Endothelial cell of umbilical vein (primary cell): Measurements from ENCODE around the gene P2RY8. TPM values are rescaled to one million over a fixed set of nuclear protein-coding genes. Genes with fewer than 3 reads are reported as not detected.

Experiments used
- BruUV-seq: library from RNA; stranded (reverse); fragments of 400-500 nt; replicated peaks from 2 replicates; lab custom pipeline; 2021; lab: Mats Ljungman, UMichigan
- CTCF ChIA-PET: fragments of 300-600, 350-600 bp; sonication (Branson Sonifier 250); formaldehyde crosslinking; loops from one replicate; lab custom pipeline; 2021; ENCODE audit warnings: antibody characterized with exemption, inconsistent platforms; lab: Charles Lee
- POLR2A ChIA-PET: fragments of 300-600, 350-600 bp; sonication (Branson Sonifier 250); formaldehyde crosslinking; loops from one replicate; lab custom pipeline; 2021; ENCODE audit warnings: antibody characterized with exemption, inconsistent platforms; lab: Charles Lee
- DNase-seq: peaks from one replicate; pipeline ENCODE4 v3.0.0-alpha.2; 2011; ENCODE audit warnings: low read depth, low spot score
- FAIRE-seq: peaks from 2 replicates; lab custom pipeline; 2011; peaks lifted over from hg19 to GRCh38; lab: Jason Lieb, UNC
- H2AFZ ChIP-seq: 2 replicates; pipeline ENCODE4 v1.6.0; 2012; ENCODE audit warnings: low read depth, low read length, control low read depth, inconsistent platforms
- H3K27ac ChIP-seq: 2 replicates; pipeline ENCODE4 v1.5.1; 2011; ENCODE audit warnings: low read depth, mild to moderate bottlenecking, control low read depth, low read length, moderate library complexity; ENCODE audit not compliant: insufficient read depth
- H3K27me3 ChIP-seq, 2 experiments: 2 replicates each; pipeline versions ENCODE4 v1.6.0 to v1.6.1; 2011; ENCODE audit warnings: low read length in 2 of 2, mixed read lengths in 1 of 2; ENCODE audit not compliant: control insufficient read depth in 2 of 2, insufficient read depth in 2 of 2
- H3K36me3 ChIP-seq, 2 experiments: 2 replicates in 1 of 2; 3 replicates in 1 of 2; pipeline ENCODE4 v1.5.1; 2011; ENCODE audit warnings: low read length in 2 of 2, mild to moderate bottlenecking in 1 of 2, moderate library complexity in 1 of 2; ENCODE audit not compliant: control insufficient read depth in 2 of 2, insufficient read depth in 2 of 2; ENCODE audit errors: extremely low read depth in 1 of 2
- H3K4me1 ChIP-seq: 3 replicates; pipeline ENCODE4 v1.5.1; 2011; ENCODE audit warnings: mild to moderate bottlenecking, low read length; ENCODE audit not compliant: control insufficient read depth, insufficient read depth; ENCODE audit errors: extremely low read depth
- H3K4me2 ChIP-seq: 2 replicates; pipeline ENCODE4 v1.6.1; 2011; ENCODE audit warnings: low read length, control low read depth, mixed read lengths; ENCODE audit not compliant: insufficient read depth
- H3K4me3 ChIP-seq, 3 experiments: fragments of 200-600 bp in 1 of 3; sonication (generic), shearing (Covaris generic) in 1 of 3; replicated peaks in 1 of 3; 2 replicates each; pipeline ENCODE4 v1.5.1; 2011 to 2016; ENCODE audit warnings: control low read depth in 3 of 3, low read length in 3 of 3, mild to moderate bottlenecking in 2 of 3, inconsistent platforms in 1 of 3, low read depth in 1 of 3, moderate library complexity in 1 of 3; ENCODE audit not compliant: insufficient read depth in 1 of 3
- H3K79me2 ChIP-seq: 2 replicates; pipeline ENCODE4 v1.6.0; 2012; ENCODE audit warnings: low read length, inconsistent platforms; ENCODE audit not compliant: control insufficient read depth, insufficient read depth
- H3K9ac ChIP-seq: replicated peaks from 2 replicates; pipeline ENCODE3; 2011; ENCODE audit warnings: low read length, control low read depth; ENCODE audit not compliant: insufficient read depth; ENCODE audit errors: extremely low read depth
- H3K9me1 ChIP-seq: replicated peaks from 3 replicates; pipeline ENCODE4 v1.6.0; 2011; ENCODE audit warnings: mild to moderate bottlenecking, low read length; ENCODE audit not compliant: control insufficient read depth, insufficient read depth; ENCODE audit errors: extremely low read depth
- H3K9me3 ChIP-seq: replicated peaks from 2 replicates; pipeline ENCODE4 v1.5.1; 2012; ENCODE audit warnings: low read length, inconsistent platforms; ENCODE audit not compliant: control insufficient read depth, insufficient read depth
- H4K20me1 ChIP-seq: replicated peaks from 2 replicates; pipeline ENCODE3; 2011; ENCODE audit warnings: mild to moderate bottlenecking, low read length; ENCODE audit not compliant: control insufficient read depth, insufficient read depth; ENCODE audit errors: extremely low read depth
- EZH2 ChIP-seq: IDR thresholded peaks from 2 replicates; pipeline ENCODE4 v1.6.1; 2012; ENCODE audit warnings: borderline replicate concordance, low read depth, mild to moderate bottlenecking, moderate library complexity, low read length, inconsistent platforms; ENCODE audit not compliant: severe bottlenecking
- FOS ChIP-seq: IDR thresholded peaks from 2 replicates; pipeline ENCODE4 v1.6.1; 2011; ENCODE audit warnings: mild to moderate bottlenecking, low read length, moderate library complexity, borderline replicate concordance; ENCODE audit not compliant: insufficient read depth
- GATA2 ChIP-seq: IDR thresholded peaks from 2 replicates; pipeline ENCODE4 v1.7.0; 2011; ENCODE audit warnings: low read depth, mild to moderate bottlenecking, moderate library complexity, mixed read lengths, low read length; ENCODE audit not compliant: insufficient read length, insufficient read depth
- JUN ChIP-seq: IDR thresholded peaks from 2 replicates; pipeline ENCODE4 v1.6.1; 2011; ENCODE audit warnings: borderline replicate concordance, low read depth; ENCODE audit not compliant: insufficient read length, insufficient read depth
- MYC ChIP-seq: IDR thresholded peaks from one replicate; pipeline ENCODE4 v1.6.1; 2011; ENCODE audit warnings: mild to moderate bottlenecking, low read depth, low read length
- POLR2A ChIP-seq: IDR thresholded peaks from 2 replicates; pipeline ENCODE4 v1.6.1; 2012; ENCODE audit warnings: low read depth, mild to moderate bottlenecking, control low read depth, low read length
- POLR2AphosphoS5 ChIP-seq: IDR thresholded peaks from 2 replicates; pipeline ENCODE4 v1.6.1; 2012; ENCODE audit warnings: low read depth, mild to moderate bottlenecking, control low read depth, low read length, moderate library complexity; ENCODE audit not compliant: insufficient read depth
- dilution Hi-C: fragments of 300-500 bp; cut with MboI; formaldehyde crosslinking; loops from one replicate; pipeline ENCODE4 v1.15.0; 2019; ENCODE audit warnings: low sequenced_read_pairs; ENCODE audit not compliant: extremely low pct_ligation_motif_present
- intact Hi-C: fragments of 100-400 bp; cut with micrococcal nuclease; formaldehyde crosslinking; loops from one replicate; pipeline ENCODE4 v1.10.0; 2022
- polyA plus RNA-seq, 4 experiments: library from polyadenylated mRNA; depleted of rRNA in 3 of 4; stranded (reverse) in 3 of 4; unstranded in 1 of 4; fragments of >200 nt; gene quantifications; 2 replicates each; pipeline versions ENCODE4 v1.2.1 to v1.2.3, GENCODE V29; 2011 to 2012; ENCODE audit warnings: missing spikeins in 1 of 4
- total RNA-seq: library from RNA; stranded (reverse); gene quantifications from 2 replicates; pipeline ENCODE4 v1.2.3, GENCODE V29; 2021
- TF ChIP-seq, protein P1 (sequence below), 2 donors: IDR thresholded peaks; 1 replicate in 1 of 2; 2 replicates in 1 of 2; pipeline ENCODE4 v1.5.1; 2011; ENCODE audit warnings: low read length in 2 of 2, mild to moderate bottlenecking in 2 of 2, moderate library complexity in 2 of 2, control low read depth in 1 of 2, inconsistent platforms in 1 of 2, low read depth in 1 of 2; ENCODE audit not compliant: insufficient read depth in 1 of 2; ENCODE audit errors: extremely low read depth in 1 of 2
- TF ChIP-seq, protein P2 (sequence below): IDR thresholded peaks from 2 replicates; pipeline ENCODE4 v1.6.1; 2011; ENCODE audit not compliant: insufficient read depth, insufficient read length

Gene P2RY8
- total and polyA plus RNA-seq, 2 donors (not counting 3 experiments of a cell fraction or from before 2014, with no cell fraction given) = not detected

DNA sequence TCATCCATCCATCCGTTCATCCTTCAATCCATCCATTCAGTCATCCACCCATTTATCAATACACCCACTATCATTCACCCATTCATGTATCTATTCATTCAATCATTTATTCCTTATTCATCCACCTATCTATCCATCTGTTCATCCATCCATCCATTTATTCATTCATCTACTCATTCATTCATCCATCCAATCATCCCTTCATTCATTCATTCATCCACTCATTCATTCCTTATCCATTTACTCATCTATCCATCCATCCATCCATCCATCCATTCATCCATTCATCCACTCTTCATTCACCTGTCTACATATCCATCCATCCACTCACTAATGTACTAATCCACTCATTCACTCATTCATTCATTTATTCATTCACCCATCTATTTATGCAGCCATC lies 9.5 kb downstream of the P2RY8 start:
- dilution Hi-C loops (no loop called here), intact Hi-C loops (no loop called here)
- Histone ChIP-seq H3K9ac (no peak overlapping the region), H3K9me1 (no peaks in the 10 kb centered on the region), H4K20me1 (no peaks in the 10 kb centered on the region), H3K27ac (no peak overlapping the region), H3K36me3 (no peaks in the 10 kb centered on the region), H2AFZ (no peak overlapping the region), H3K9me3 (peaks cover 2% of the 10 kb centered on the region), H3K4me1 (no peaks in the 10 kb centered on the region), H3K79me2 (no peaks in the 10 kb centered on the region), H3K4me3 (no peak overlapping the region), H3K4me2 (no peak overlapping the region), H3K27me3 (no peaks in the 10 kb centered on the region)
- DNase-seq (no peak), FAIRE-seq (no peak)
- TF ChIP-seq GATA2 (no peak), MYC (no peak), EZH2 (no peak), POLR2A (no peak)
- no TSS peak for BruUV-seq
- ChIA-PET CTCF (no interaction called here), POLR2A (no interaction called here)

DNA sequence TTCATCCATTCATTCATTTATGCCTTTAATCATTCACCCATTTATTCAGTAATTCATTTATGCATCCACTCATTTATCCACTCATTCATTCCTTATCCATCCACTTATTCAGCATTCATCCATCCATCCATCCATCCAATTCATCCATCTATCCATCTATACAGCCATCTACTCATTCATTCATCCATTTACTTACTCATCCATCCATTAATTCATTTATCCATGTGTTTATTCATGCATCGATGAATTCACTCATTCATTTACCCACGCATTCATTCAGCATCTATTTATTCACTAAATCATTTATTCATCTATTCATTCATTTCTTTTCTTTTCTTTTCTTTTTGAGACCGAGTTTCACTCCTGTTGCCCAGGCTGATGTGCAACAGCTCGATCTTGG lies 10.4 kb downstream of the P2RY8 start:
- intact Hi-C loops = no loop called here
- dilution Hi-C loops = no loop called here
- FAIRE-seq (no peak), DNase-seq (no peak)
- POLR2A ChIA-PET = no interaction called here
- Histone ChIP-seq H3K4me2 (no peak overlapping the region), H3K9me3 (peaks cover 2% of the 10 kb centered on the region), H3K4me1 (no peaks in the 10 kb centered on the region), H3K79me2 (no peaks in the 10 kb centered on the region), H3K9ac (no peak overlapping the region), H3K27ac (no peak overlapping the region), H3K4me3 (no peak overlapping the region), H4K20me1 (no peaks in the 10 kb centered on the region), H3K9me1 (no peaks in the 10 kb centered on the region), H2AFZ (no peak overlapping the region), H3K27me3 (no peaks in the 10 kb centered on the region), H3K36me3 (no peaks in the 10 kb centered on the region)
- BruUV-seq = no TSS peak
- CTCF ChIA-PET = no interaction called here
- no peak for TF ChIP-seq MYC
- no peak for TF ChIP-seq POLR2AphosphoS5
- TF ChIP-seq GATA2 = no peak
- TF ChIP-seq JUN = no peak
- TF ChIP-seq, protein P1, sequence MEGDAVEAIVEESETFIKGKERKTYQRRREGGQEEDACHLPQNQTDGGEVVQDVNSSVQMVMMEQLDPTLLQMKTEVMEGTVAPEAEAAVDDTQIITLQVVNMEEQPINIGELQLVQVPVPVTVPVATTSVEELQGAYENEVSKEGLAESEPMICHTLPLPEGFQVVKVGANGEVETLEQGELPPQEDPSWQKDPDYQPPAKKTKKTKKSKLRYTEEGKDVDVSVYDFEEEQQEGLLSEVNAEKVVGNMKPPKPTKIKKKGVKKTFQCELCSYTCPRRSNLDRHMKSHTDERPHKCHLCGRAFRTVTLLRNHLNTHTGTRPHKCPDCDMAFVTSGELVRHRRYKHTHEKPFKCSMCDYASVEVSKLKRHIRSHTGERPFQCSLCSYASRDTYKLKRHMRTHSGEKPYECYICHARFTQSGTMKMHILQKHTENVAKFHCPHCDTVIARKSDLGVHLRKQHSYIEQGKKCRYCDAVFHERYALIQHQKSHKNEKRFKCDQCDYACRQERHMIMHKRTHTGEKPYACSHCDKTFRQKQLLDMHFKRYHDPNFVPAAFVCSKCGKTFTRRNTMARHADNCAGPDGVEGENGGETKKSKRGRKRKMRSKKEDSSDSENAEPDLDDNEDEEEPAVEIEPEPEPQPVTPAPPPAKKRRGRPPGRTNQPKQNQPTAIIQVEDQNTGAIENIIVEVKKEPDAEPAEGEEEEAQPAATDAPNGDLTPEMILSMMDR (IDR thresholded peaks at IDR 0.05; ENCODE audit: extremely low read depth in 1 of 2, insufficient read depth in 1 of 2, low read depth in 1 of 2, low read length in 2 of 2) = no peak
- TF ChIP-seq FOS = no peak
- no peak for TF ChIP-seq POLR2A
- TF ChIP-seq EZH2 = no peak
- TF ChIP-seq, protein P2, sequence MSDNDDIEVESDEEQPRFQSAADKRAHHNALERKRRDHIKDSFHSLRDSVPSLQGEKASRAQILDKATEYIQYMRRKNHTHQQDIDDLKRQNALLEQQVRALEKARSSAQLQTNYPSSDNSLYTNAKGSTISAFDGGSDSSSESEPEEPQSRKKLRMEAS = no peak
